K562 (cell line): ENCODE data around the gene ADGRE3. TPM values are rescaled to one million over a fixed set of nuclear protein-coding genes. Genes with fewer than 3 reads are reported as not detected.

Source experiments
- ATAC-seq: fragments of 200-7000 bp; cut with Tn5 transposase; 3 replicates; pipeline ENCODE4 v1.9.1; 2020; ENCODE audit warnings: moderate library complexity
- BruUV-seq: library from RNA; stranded (reverse); fragments of 400-500 nt; replicated peaks from 2 replicates; lab custom pipeline; 2021; lab: Mats Ljungman, UMichigan
- CTCF ChIA-PET: fragments of 300-600 bp; formaldehyde crosslinking; extraction: SDS; loops from one replicate; lab custom pipeline; 2021; ENCODE audit warnings: low intra/inter-chr PET ratio; lab: Yijun Ruan, JAX
- POLR2A ChIA-PET: fragments of 300-600, 350-650 bp; sonication (Branson Sonifier 250); formaldehyde crosslinking; extraction: SDS; loops from one replicate; lab custom pipeline; 2021; ENCODE audit warnings: antibody characterized with exemption, inconsistent platforms; lab: Yijun Ruan, JAX
- DNase-seq, 4 experiments: peaks; one replicate each; pipeline versions ENCODE4 v3.0.0 to v3.0.0-alpha.2; 2011 to 2018; ENCODE audit warnings: low spot score in 3 of 4, mixed read lengths in 3 of 4; ENCODE audit errors: extremely low read depth in 1 of 4
- FAIRE-seq: peaks from 2 replicates; lab custom pipeline; 2011; peaks lifted over from hg19 to GRCh38; lab: Jason Lieb, UNC
- H2AFZ ChIP-seq: 2 replicates; pipeline ENCODE4 v1.6.0; 2011; ENCODE audit warnings: low read depth, low read length, control low read depth, inconsistent platforms
- H3K27ac ChIP-seq: fragments of 200-600 bp; 3 replicates; pipeline ENCODE4 v1.8.0; 2011; ENCODE audit warnings: low read depth, mild to moderate bottlenecking, control low read depth, inconsistent platforms, low read length, moderate library complexity, mixed read lengths; ENCODE audit errors: extremely low read depth
- H3K27me3 ChIP-seq, 2 experiments: fragments of 300-600 bp in 1 of 2; 2 replicates in 1 of 2; 3 replicates in 1 of 2; pipeline versions ENCODE4 v1.6.0 to v1.8.0; 2011; ENCODE audit warnings: inconsistent platforms in 2 of 2, low read length in 2 of 2, mild to moderate bottlenecking in 1 of 2, mixed read lengths in 1 of 2, moderate library complexity in 1 of 2; ENCODE audit not compliant: control insufficient read depth in 2 of 2, insufficient read depth in 2 of 2
- H3K36me3 ChIP-seq: fragments of 300-600 bp; 3 replicates; pipeline ENCODE4 v1.8.0; 2011; ENCODE audit warnings: mild to moderate bottlenecking, low read length, inconsistent platforms; ENCODE audit not compliant: control insufficient read depth, insufficient read depth
- H3K4me1 ChIP-seq, 2 experiments: fragments of 200-600 bp in 1 of 2; replicated peaks in 1 of 2; 2 replicates in 1 of 2; 3 replicates in 1 of 2; pipeline versions ENCODE4 v1.5.1 to v1.8.0; 2011; ENCODE audit warnings: inconsistent platforms in 2 of 2, low read length in 2 of 2, mild to moderate bottlenecking in 1 of 2, mixed read lengths in 1 of 2, moderate library complexity in 1 of 2; ENCODE audit not compliant: control insufficient read depth in 2 of 2, insufficient read depth in 2 of 2
- H3K4me2 ChIP-seq: 2 replicates; pipeline ENCODE4 v1.6.1; 2011; ENCODE audit warnings: low read length, control low read depth, inconsistent platforms, mixed read lengths; ENCODE audit not compliant: insufficient read depth
- H3K4me3 ChIP-seq: fragments of 200-600 bp; sonication (generic), shearing (Covaris generic); 2 replicates; pipeline ENCODE4 v1.5.1; 2016; ENCODE audit warnings: control low read depth, inconsistent platforms
- H3K79me2 ChIP-seq: fragments of 200-600 bp; 3 replicates; pipeline ENCODE4 v1.8.0; 2011; ENCODE audit warnings: low read length, inconsistent platforms; ENCODE audit not compliant: control insufficient read depth, insufficient read depth
- H3K9ac ChIP-seq, 2 experiments: 2 replicates each; pipeline versions ENCODE4 v1.6.0 to v1.6.1; 2011; ENCODE audit warnings: low read depth in 2 of 2, low read length in 2 of 2, control low read depth in 1 of 2, inconsistent platforms in 1 of 2, mild to moderate bottlenecking in 1 of 2, mixed read lengths in 1 of 2; ENCODE audit not compliant: insufficient read depth in 1 of 2
- H3K9me1 ChIP-seq: one replicate; pipeline ENCODE4 v1.6.0; 2011; ENCODE audit warnings: inconsistent platforms, mild to moderate bottlenecking, low read length, moderate library complexity; ENCODE audit not compliant: control insufficient read depth, insufficient read depth
- H3K9me3 ChIP-seq: replicated peaks from 2 replicates; pipeline ENCODE4 v1.5.1; 2011; ENCODE audit warnings: low read depth, low read length, inconsistent platforms; ENCODE audit not compliant: control insufficient read depth, insufficient read depth
- H4K20me1 ChIP-seq: replicated peaks from 2 replicates; pipeline ENCODE4 v1.6.1; 2011; ENCODE audit warnings: low read length, inconsistent platforms, mixed read lengths; ENCODE audit not compliant: control insufficient read depth, insufficient read depth
- GABPB1 ChIP-seq: sonication (generic); formaldehyde crosslinking; IDR thresholded peaks from 2 replicates; pipeline ENCODE4 v1.8.0; 2022; ENCODE audit warnings: mild to moderate bottlenecking, missing genetic modification reagents
- MEIS2 ChIP-seq: fragments of 450-650 bp; IDR thresholded peaks from 2 replicates; pipeline ENCODE4 v1.6.1; 2014; ENCODE audit warnings: mild to moderate bottlenecking; ENCODE audit not compliant: partially characterized antibody
- PKNOX1 ChIP-seq: fragments of 450-650 bp; IDR thresholded peaks from 2 replicates; pipeline ENCODE4 v1.6.1; 2016
- SRSF9 ChIP-seq: fragments of 200-400 bp; formaldehyde crosslinking; IDR thresholded peaks from 2 replicates; pipeline ENCODE4 v1.6.1; 2017; ENCODE audit warnings: low read depth, low read length, borderline replicate concordance
- TCF15 ChIP-seq: fragments of 250-450 bp; sonication (Bioruptor Pico); IDR thresholded peaks from 2 replicates; pipeline ENCODE4 v1.8.0; 2022; ENCODE audit warnings: moderate library complexity, mild to moderate bottlenecking, inconsistent platforms
- WHSC1 ChIP-seq: IDR thresholded peaks from one replicate; pipeline ENCODE4 v1.6.1; 2012; ENCODE audit warnings: low read length, control low read depth, inconsistent platforms
- WGBS: fragments of 100-300 bp; shearing (Covaris generic); methylation state at CpG from one replicate; pipeline ENCODE4 v1.1.6; 2016; ENCODE audit warnings: low coverage, mixed read lengths; ENCODE audit not compliant: insufficient coverage; ENCODE audit errors: missing lambda C conversion rate; 5-methylcytosine and 5-hydroxymethylcytosine counted together
- in situ Hi-C: fragments of 300-500 bp; cut with MboI; formaldehyde crosslinking; loops from 4 replicates; pipeline ENCODE4 v1.15.0; 2018; ENCODE audit warnings: inconsistent platforms, mixed read lengths
- intact Hi-C: fragments of 100-400 bp; cut with micrococcal nuclease; formaldehyde crosslinking; loops from 2 replicates; pipeline ENCODE4 v1.14.2; 2022
- polyA plus RNA-seq, 8 experiments: library from polyadenylated mRNA; depleted of rRNA in 4 of 8; stranded (reverse) in 5 of 8; unstranded in 3 of 8; fragments of >200 nt; fragmentation: Nextera tagmentation in 2 of 8; fragmentation: Illumina TruSeq in 1 of 8; extraction: Ambion mirVana in 2 of 8; extraction: Trizol in 1 of 8; gene quantifications; 2 replicates each; pipeline versions ENCODE4 v1.2.1 to v1.2.3, GENCODE V29; 2011 to 2014; ENCODE audit warnings: inconsistent platforms in 1 of 8, missing spikeins in 1 of 8
- total RNA-seq, 7 experiments: library from RNA; depleted of rRNA in 6 of 7; stranded (reverse); fragments of >200 nt in 6 of 7; fragmentation: Illumina TruSeq in 2 of 7; extraction: Trizol in 2 of 7; gene quantifications; 2 replicates each; pipeline versions ENCODE4 v1.2.1 to v1.2.3, GENCODE V29; 2011 to 2021; ENCODE audit warnings: low replicate concordance in 1 of 7

The ADGRE3 gene
- total and polyA plus RNA-seq, 9 of the 15 experiments (the other 6 are each of a cell fraction or from before 2014, with no cell fraction given): not detected

GRCh38 chr19:14678199-14678598, 3.6 kb upstream of the ADGRE3 start:
- intact Hi-C loops: no loop called here
- no peak overlapping the region for H3K4me3 ChIP-seq
- ChIA-PET CTCF (no interaction called here), POLR2A (no interaction called here)
- DNase-seq (no peak), ATAC-seq (no peak), FAIRE-seq (no peak)
- H3K27ac ChIP-seq: no peak overlapping the region
- peaks cover 7 to 23% of the 10 kb centered on the region in 2 experiments for H3K27me3 ChIP-seq
- H3K36me3 ChIP-seq: no peaks in the 10 kb centered on the region
- H3K9me3 ChIP-seq: no peaks in the 10 kb centered on the region
- no peaks in the 10 kb centered on the region for H4K20me1 ChIP-seq
- no peaks in the 10 kb centered on the region for H3K9me1 ChIP-seq
- in situ Hi-C loops: no loop called here
- H3K79me2 ChIP-seq: no peaks in the 10 kb centered on the region
- no peak overlapping the region for H3K4me2 ChIP-seq
- 9% methylated on average over 9 of the region's 9 CpGs for WGBS
- no TSS peak for BruUV-seq
- H3K4me1 ChIP-seq: peaks cover 0 to 3% of the 10 kb centered on the region in 2 experiments; a peak in 1 of 5 replicates
- no peak overlapping the region for H3K9ac ChIP-seq
- TF ChIP-seq GABPB1 (CRISPR knock-in tag) (no peak), MEIS2 (peak; percentile 22), SRSF9 (no peak), TCF15 (CRISPR knock-in tag) (no peak), WHSC1 (no peak), PKNOX1 (peak; percentile 53)
- no peak overlapping the region for H2AFZ ChIP-seq
